HG03469 (cell line): ENCODE data around the gene GOLGA2.

Experiments
- ATAC-seq: cut with Tn5 transposase; IDR thresholded peaks from one replicate; pipeline ENCODE4 v1.9.1; 2021; ENCODE audit warnings: mild to moderate bottlenecking, moderate library complexity, moderate number of reproducible peaks; ENCODE audit not compliant: unreplicated experiment

The GOLGA2 gene, protein sequence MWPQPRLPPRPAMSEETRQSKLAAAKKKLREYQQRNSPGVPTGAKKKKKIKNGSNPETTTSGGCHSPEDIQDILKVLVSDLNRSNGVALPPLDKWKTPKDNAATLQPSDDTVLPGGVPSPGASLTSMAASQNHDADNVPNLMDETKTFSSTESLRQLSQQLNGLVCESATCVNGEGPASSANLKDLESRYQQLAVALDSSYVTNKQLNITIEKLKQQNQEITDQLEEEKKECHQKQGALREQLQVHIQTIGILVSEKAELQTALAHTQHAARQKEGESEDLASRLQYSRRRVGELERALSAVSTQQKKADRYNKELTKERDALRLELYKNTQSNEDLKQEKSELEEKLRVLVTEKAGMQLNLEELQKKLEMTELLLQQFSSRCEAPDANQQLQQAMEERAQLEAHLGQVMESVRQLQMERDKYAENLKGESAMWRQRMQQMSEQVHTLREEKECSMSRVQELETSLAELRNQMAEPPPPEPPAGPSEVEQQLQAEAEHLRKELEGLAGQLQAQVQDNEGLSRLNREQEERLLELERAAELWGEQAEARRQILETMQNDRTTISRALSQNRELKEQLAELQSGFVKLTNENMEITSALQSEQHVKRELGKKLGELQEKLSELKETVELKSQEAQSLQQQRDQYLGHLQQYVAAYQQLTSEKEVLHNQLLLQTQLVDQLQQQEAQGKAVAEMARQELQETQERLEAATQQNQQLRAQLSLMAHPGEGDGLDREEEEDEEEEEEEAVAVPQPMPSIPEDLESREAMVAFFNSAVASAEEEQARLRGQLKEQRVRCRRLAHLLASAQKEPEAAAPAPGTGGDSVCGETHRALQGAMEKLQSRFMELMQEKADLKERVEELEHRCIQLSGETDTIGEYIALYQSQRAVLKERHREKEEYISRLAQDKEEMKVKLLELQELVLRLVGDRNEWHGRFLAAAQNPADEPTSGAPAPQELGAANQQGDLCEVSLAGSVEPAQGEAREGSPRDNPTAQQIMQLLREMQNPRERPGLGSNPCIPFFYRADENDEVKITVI

DNA sequence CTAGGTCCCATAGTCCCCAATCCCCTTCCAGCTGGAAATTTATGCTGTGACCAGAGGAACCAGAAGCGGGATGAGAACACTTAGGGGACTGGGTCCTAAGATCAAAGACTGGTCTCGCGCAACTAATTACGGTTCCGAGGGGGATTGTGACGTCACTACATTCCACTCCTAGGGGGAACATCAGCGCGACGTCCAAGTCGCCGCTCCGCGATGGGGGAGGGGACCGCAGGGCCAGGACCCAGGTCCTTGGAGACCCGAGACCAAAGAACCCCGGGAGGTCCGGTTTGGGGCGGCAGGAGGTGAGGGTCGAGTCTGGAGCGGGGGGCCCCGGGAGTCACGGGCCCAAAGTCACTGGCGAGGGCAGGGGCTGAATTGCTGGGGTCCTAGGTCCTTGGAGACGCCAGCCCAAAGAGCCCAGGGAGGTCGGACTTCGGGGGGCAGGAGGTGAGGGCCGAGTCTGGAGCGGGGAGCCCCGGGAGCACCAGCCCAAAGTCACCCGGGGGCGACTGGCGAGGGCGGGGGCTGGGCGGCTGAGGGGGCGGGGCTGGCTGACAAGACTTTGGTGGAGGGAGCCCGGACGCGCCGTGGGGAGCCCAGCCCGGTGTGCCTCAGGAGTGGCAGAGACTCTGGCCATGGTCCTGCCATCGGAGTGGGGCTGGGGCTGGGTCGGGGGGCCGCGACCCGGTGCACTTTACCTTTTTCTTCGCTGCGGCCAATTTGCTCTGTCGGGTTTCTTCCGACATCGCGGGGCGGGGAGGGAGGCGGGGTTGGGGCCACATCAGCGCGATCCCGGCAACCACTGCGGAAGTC is at the start of gene GOLGA2:
Gene GOLGA2 (minus strand): TSS at position 810 of the 810 bp plus-strand sequence. CDS start 31 bp downstream, at position 779.
- ATAC-seq: peak; percentile 3

DNA sequence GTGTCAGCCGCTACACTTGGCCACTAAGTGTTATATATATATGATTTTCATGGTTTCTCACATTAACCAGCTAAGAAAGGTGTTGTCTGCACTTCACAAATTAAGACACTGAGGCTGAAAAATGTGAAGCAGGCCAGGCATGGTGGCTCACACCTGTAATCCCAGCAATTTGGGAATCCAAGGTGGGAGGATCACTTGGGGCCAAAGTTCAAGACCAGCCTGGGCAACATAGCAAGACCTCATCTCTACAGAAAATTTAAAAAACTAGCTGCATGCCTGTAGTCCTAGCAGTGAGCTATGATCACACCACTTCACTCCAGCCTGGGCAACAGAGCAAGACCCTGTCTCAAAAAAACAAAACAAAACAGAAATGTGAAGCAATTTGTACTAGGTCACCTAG is 48.6 kb upstream of the GOLGA2 start:
- no peak for ATAC-seq

DNA sequence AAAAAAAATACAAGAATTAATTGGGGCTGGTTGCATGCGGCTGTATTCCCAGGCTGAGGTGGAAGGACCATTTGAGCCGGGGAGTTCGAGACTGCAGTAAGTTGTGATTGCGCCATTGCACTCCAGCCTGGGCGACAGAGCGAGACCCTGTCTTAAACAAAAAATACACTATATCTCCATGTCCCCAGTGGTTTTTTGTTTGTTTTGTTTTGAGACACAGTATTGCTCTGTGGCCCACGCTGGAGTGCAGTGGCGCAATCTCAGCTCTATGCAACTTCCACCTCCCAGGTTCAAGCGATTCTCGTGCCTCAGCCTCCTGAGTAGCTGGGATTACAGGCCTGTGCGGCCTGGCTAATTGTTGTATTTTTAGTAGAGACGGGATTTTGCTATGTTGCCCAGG is 48.0 kb upstream of the GOLGA2 start:
- ATAC-seq: no peak

DNA sequence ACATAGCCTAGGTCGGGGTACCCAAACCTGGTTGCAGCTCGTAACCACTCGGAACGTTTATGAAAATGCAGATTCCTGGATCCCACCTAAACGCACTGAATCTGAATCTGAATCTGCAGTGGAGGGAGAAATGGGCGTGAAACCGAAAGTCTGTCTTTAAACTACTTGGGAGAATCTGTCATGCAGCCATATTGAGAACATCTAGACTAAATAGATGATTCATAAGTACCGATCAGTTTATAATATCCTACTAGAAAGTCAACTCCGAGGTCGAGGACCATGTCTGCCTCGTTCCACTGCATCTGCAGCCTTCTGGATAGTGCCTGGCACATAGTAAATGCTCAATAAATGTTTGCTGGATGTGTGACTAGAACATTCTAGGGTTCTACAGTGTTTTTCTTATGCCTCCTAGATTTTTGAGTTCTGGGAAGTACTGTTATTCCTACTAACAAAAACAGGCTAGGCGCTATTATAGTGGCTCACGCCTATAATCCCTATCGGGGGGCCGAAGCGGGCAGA is 47.5 kb upstream of the GOLGA2 start:
- ATAC-seq: no peak

DNA sequence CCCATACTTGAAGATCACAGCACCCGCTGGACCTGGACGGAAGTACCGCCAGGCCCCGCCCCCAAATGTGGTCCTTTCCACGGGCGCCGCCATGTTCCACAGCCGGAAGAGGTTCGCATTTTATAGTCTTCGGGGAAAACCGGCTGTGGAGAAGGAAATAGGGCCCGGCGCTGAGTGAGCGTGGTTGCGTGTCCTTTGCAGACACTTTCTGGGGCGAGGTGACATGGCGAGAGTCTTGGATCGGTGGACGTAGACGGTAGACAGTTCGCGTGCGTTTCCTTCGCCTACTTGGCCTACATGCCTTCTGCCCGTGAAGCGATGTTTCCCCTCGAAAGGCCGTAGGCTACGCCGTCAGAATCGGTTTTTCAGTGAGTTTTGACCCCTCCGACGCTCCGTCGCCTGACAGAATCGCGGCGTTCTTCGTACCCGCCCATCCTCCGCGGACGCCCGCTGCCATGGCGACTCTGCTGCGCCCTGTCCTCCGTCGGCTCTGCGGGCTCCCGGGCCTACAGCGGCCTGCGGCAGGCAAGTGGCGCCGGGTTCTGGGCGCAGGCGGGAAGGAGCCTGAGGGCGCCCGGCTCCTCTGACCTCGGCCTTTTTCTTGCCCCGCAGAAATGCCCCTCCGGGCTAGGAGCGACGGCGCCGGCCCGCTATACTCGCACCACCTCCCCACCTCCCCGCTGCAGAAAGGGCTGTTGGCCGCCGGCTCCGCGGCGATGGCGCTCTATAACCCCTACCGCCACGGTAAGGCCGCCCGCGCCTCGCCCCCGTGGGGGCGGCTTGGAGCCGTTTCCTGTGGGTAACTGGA is 46.8 kb upstream of the GOLGA2 start, which contains the start of the genes COQ4 and TRUB2:
Gene COQ4 (plus strand): TSS at position 436 of the 808 bp plus-strand sequence. CDS start 20 bp downstream, at position 456.
Gene TRUB2 (minus strand): TSS at position 44 of the 808 bp plus-strand sequence. CDS start 39 bp downstream, at position 5.
- ATAC-seq: peak; percentile 49

DNA sequence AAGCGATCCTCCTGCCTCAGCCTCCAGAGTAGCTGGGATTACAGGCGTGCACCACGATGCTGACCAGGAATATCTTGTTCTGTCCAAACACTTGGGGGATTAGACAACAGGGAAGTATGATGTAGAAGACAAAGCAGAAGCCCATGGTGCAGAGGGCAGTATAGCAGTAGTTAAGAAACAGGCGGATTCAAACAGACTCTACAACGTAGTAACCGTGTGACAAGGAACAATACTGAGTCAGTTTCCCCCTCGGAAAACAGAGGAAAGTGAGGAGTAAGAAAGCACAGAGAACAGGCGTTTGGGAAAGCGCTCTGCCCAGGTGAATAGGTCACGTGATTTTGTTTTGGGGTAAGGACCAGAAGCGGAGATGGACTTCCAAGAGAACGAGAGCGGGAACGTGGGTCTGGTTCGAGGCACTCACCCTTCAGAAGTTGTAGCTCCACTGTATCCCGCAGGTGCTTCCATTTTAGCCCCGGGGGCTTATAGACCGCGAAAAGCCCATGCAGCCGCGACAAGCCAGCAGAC is 46.1 kb upstream of the GOLGA2 start:
- ATAC-seq: no peak

DNA sequence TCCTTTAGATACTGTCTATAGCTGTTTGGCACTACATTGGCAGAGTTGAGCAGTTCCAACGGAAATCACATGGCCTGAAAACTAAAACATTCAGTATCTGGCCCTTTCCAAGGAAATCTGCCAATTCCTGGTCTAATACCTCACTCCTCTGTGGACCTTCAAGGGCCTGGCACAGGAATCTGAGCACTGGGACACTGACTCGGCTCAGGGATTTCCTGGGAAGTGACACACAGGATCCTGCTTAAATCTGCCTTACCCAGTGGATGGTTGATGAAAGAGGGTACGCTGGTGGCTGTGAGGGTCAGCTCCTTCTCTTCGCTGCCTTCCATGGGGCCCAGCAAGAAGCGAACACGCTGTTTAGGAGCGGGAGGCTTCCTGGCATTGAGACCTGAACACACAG is 45.5 kb upstream of the GOLGA2 start:
- ATAC-seq: no peak

DNA sequence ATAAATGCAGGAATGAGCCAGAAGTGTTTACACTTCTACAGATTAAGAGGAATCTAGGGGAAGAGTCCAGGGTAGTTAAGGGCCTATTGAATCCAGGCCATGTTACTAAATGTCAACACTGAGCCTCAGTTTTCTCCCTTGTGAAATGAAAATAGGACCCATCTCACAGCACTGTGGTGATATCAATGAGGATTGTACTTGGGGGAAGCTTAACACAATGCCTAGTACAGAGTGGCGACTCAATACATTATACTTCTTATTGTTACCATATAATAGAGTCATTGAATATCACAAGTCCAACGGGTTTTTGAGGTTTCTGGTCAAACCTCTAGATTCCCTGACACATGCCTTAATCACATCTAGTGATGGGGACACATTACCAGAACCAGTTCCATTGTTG is 41.8 kb upstream of the GOLGA2 start:
- ATAC-seq: no peak

DNA sequence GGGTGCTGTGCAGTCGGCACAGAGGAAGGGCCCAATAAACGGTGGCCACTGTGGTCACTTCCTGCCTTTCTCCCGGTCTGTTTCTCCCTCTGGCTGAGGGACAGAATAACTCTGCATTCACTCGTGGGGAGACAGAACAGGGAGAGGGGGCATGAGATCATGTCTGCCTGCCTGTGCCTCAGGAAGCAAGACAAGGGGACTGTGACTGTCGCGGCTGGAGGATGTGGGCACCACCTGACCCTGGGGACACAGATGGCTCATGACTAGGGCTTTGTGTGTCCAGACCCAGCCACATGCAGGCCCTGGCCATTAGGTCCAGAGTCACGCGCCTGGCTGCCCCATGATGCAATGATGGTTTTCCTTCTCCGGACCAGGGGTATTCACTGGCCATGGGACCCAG is 40.6 kb upstream of the GOLGA2 start:
- ATAC-seq: no peak

DNA sequence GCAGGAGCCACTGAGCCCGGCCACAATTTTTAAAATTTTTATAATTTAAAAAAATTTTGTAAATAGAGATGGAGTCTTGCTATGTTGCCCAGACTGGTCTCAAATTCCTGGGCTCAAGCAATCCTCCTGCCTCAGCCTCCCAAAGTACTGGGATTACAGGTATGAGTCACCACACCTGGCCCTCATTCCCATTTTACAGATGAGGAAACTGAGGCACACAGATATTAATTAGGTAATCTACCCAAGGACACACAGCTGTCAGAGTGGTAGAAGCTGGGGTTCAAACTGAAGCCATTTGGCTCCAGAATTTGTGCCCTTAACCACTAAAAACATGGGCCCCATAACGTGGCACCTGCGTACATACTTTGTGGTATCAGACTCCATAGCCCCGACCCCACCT is 38.9 kb upstream of the GOLGA2 start:
- no peak for ATAC-seq

DNA sequence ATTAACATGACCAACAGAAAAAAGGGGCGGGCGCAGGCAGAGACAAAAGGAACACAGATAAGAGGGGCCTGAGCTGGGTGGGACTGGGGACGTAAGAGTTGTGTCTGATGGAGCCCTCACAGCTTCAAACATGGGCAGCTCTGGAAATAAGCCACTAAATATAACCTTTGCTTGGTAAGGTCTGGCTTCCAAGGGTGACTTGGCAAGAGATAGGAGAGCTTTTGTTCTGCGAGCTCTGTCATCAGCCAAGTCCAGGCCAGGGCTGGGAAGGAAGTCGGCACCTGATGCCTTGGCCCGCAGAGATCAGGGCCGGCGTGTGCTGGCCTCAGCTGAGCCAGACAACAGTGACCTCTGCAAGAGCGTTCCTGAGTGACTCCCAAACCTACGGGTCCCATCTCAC is 34.7 kb upstream of the GOLGA2 start:
- no peak for ATAC-seq

DNA sequence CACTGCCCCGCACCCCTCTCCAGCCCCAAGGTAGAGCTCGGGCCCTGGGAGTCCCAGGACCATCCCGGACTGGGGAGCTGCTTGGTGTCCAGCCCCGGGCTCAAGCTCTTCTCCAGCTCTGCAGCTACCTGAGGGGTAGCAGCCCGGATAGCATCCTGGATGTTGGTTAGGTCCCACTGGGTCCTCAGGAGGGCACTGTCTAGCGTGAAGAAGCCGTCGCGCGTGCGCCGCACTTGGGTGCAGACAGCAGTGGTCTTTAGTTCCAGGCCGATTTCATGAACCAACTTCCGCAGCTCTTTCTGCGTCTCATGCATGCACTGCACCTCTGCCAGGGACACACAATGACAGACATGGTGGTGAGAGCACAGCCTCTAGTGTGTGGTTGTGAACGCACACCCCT is 33.7 kb upstream of the GOLGA2 start:
- ATAC-seq: no peak

DNA sequence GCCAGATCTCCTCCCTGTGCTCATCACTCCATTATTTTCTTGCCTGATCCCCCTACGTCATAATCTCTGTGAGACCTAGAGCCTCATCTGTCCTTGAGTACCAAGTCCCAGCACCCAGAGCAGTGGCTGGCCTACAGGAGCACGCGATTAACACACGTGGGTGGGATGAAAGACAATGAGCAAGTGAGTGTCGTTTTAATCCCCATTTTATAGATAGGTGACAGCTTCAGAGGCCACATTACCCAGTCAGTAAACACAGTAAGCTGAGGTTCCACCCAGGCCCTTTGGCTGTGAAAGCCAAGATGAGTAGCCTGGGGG is 29.1 kb upstream of the GOLGA2 start:
- ATAC-seq: no peak

DNA sequence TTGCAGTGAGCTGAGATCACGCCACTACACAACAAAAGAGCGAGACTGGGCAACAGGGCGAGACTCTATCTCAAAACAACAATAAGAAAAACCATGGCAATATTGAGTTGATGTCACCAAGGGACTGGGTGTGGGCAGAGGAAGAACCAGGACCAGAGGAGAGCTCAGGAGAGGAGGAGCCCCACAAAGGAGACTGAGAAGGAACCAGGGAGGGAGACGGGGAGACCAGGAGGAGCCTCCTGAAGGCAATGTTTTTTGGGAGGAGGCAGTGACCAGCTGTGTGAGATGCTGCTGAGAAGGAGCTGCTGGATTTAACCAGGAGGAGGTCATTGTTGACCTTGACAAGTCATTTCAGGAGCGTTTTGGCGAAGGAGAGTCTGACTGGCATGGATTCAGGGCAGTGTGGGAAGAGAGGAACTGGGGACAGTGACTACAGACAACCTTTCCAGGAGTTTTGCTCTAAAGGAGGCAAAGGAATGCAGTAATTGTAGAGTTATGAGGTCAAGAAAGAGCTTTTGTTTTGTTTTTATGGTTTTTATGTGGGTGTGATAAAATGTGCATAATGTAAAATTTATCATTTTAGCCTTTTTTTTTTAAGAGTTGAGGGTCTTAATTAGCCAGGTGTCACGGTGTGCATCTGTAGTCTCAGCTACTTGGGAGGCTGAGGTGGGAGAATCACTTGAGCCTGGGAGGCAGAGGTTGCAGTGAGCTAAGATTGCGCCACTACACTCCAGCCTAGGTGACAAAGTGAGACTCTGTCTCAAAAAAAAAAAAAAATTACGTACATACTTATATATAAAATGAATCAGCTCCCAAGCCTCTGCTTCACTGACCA is 28.5 kb upstream of the GOLGA2 start:
- ATAC-seq: no peak

DNA sequence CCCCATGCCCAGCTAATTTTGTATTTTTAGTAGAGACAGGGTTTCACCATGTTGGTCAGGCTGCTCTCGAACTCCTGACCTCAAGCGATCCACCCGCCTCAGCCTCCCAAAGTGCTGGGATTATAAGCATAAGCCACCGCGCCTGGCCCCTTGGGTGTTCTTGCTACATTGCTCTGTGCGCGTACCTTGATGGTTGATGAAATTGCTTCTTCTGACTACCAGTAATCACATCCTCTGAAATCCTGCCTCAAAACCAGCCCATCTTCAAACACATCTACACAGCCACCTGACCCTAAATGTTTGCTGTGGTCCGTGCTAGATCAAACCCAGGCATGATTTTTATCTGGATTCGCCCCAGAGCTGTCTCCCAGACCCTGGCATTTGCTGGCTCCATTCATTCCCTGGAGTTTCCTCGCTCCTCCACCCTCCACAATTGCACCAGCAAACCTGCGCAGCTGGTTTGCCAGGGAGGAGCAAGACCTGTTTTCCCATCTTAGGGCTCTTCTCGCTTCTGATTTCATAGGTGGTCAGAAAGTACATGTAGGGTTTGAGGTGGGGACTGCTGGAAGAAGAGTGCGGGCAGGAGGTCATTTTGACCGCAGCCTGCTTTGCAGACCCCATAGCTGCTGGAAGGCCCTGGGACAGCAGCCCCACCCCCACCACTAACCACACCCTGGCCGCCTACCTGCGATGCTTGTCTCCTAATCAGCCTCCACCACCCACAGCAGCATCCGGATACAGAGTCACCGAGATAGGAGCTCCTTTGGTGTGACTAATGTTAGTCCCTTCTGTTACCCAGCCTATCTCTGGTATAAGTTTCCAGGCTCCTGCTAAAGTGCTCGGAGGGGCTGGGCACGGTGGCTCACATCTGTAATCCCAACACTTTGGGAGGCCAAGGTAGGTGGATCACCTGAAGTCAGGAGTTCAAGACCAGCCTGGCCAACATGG is 23.0 kb upstream of the GOLGA2 start:
- ATAC-seq: no peak

DNA sequence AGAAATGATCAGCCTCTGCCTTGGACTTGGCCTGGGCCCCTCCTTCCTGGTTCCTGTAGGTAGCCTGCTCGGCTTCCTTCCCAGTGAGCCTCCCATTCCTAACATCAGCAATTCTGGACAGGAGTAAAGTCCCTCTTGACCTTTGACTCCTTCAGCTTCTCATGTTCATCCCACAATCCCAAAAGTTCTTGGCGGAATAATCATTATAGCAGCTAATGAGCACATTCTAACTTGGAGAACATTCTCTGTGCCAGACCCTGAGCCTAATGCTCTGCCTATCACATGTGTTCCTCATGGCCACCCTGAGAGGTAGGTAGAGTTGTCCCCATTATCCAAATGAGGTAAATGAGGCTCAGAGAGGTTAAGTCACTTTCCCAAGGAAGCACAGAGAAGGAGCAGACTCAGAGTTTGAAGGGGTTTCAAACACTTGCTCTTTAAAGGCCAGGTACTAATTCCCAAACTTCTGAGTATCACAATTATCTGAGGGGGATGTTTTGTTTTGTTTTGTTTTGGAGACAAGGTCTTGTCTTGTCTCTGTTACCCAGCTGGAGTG is 21.5 kb upstream of the GOLGA2 start:
- ATAC-seq: no peak
